Measurements from ENCODE around the gene NPAS3. TPM values are rescaled to one million over a fixed set of nuclear protein-coding genes. Genes with fewer than 3 reads are reported as not detected.

NPAS3 gene
- total and polyA plus RNA-seq, 2 of the 8 experiments (the other 6 are each of a cell fraction or from before 2014, with no cell fraction given), result 0.11 to 0.60 TPM

GRCh38 chr14:33847066-33847465 lies 908.4 kb downstream of the NPAS3 start (continued):
- no peak for TF ChIP-seq RFX5 (IDR thresholded peaks at IDR 0.05; ENCODE audit: borderline replicate concordance, low read depth, low read length)
- TF ChIP-seq EZH2 (IDR thresholded peaks at IDR 0.05; ENCODE audit: low read depth, low read length, severe bottlenecking), result no peak

Data from H1 (cell line).